Fibroblast of lung (primary cell): Measurements from ENCODE around the gene IMPACT. TPM values are rescaled to one million over a fixed set of nuclear protein-coding genes. Genes with fewer than 3 reads are reported as not detected.

Experiments
- DNase-seq, 2 donors: peaks; one replicate each; pipeline versions ENCODE4 v3.0.0 to v3.0.0-alpha.2; 2010; ENCODE audit warnings: low read depth in 2 of 2
- H2AFZ ChIP-seq: 2 replicates; pipeline ENCODE4 v1.5.1; 2012; ENCODE audit warnings: low read length, control low read depth, inconsistent platforms
- H3K27ac ChIP-seq: 2 replicates; pipeline ENCODE4 v1.5.1; 2011; ENCODE audit warnings: low read length, control low read depth; ENCODE audit not compliant: insufficient read depth
- H3K27me3 ChIP-seq: 2 replicates; pipeline ENCODE4 v1.5.1; 2011; ENCODE audit warnings: mild to moderate bottlenecking, low read length; ENCODE audit not compliant: control insufficient read depth, insufficient read depth
- H3K36me3 ChIP-seq: 2 replicates; pipeline ENCODE4 v1.5.1; 2011; ENCODE audit warnings: low read length; ENCODE audit not compliant: control insufficient read depth, insufficient read depth
- H3K4me1 ChIP-seq: 2 replicates; pipeline ENCODE4 v1.5.1; 2011; ENCODE audit warnings: low read length; ENCODE audit not compliant: control insufficient read depth, insufficient read depth; ENCODE audit errors: extremely low read depth
- H3K4me2 ChIP-seq: 2 replicates; pipeline ENCODE4 v1.5.1; 2011; ENCODE audit warnings: low read length, control low read depth; ENCODE audit not compliant: insufficient read depth; ENCODE audit errors: extremely low read depth
- H3K4me3 ChIP-seq, 4 experiments: fragments of 200-600 bp in 1 of 4; sonication (generic) in 1 of 4; replicated peaks in 1 of 4; 2 replicates each; pipeline ENCODE4 v1.5.1; 2011 to 2016; ENCODE audit warnings: low read length in 4 of 4, low read depth in 3 of 4, mild to moderate bottlenecking in 3 of 4, control low read depth in 2 of 4, inconsistent platforms in 1 of 4, mixed read lengths in 1 of 4; ENCODE audit not compliant: insufficient read depth in 1 of 4; ENCODE audit errors: control extremely low read depth in 1 of 4
- H3K79me2 ChIP-seq: 2 replicates; pipeline ENCODE4 v1.5.1; 2012; ENCODE audit warnings: mild to moderate bottlenecking, low read length, inconsistent platforms; ENCODE audit not compliant: control insufficient read depth, insufficient read depth
- H3K9ac ChIP-seq: 2 replicates; pipeline ENCODE4 v1.5.1; 2011; ENCODE audit warnings: mild to moderate bottlenecking, low read length, control low read depth; ENCODE audit not compliant: insufficient read depth
- H3K9me3 ChIP-seq: 2 replicates; pipeline ENCODE4 v1.5.1; 2012; ENCODE audit warnings: low read depth, low read length; ENCODE audit not compliant: control insufficient read depth, insufficient read depth
- H4K20me1 ChIP-seq: 2 replicates; pipeline ENCODE4 v1.5.1; 2011; ENCODE audit warnings: low read length; ENCODE audit not compliant: control insufficient read depth, insufficient read depth; ENCODE audit errors: extremely low read depth
- CTCF ChIP-seq, 2 donors: IDR thresholded peaks in 1 of 2; conservative IDR thresholded peaks in 1 of 2; 1 replicate in 1 of 2; 2 replicates in 1 of 2; pipeline ENCODE4 v1.5.1; 2011 to 2012; ENCODE audit warnings: low read length in 2 of 2, control low read depth in 1 of 2, inconsistent platforms in 1 of 2, low read depth in 1 of 2, mild to moderate bottlenecking in 1 of 2
- EZH2 ChIP-seq: IDR thresholded peaks from 2 replicates; pipeline ENCODE4 v1.5.1; 2012; ENCODE audit warnings: low read length, control low read depth, mild to moderate bottlenecking; ENCODE audit errors: missing control alignments
- polyA plus RNA-seq, 2 donors: library from polyadenylated mRNA; depleted of rRNA in 1 of 2; stranded (reverse) in 1 of 2; unstranded in 1 of 2; fragments of >200 nt; gene quantifications; 2 replicates each; pipeline ENCODE4 v1.2.1, GENCODE V29; 2011 to 2012; ENCODE audit warnings: missing spikeins in 1 of 2
- total RNA-seq: library from RNA; depleted of rRNA; stranded (reverse); fragments of >200 nt; gene quantifications from 2 replicates; pipeline ENCODE4 v1.2.1, GENCODE V29; 2014

IMPACT gene
- total and polyA plus RNA-seq, 2 donors (not counting 1 experiment from before 2014, with no cell fraction given) = 35.7 to 42.8 TPM

- TF ChIP-seq EZH2 = no peak
- no peak for TF ChIP-seq CTCF (conservative IDR thresholded peaks at IDR 0.05 in 1 of 2, IDR thresholded peaks at IDR 0.05 in 1 of 2; ENCODE audit: low read depth in 1 of 2, low read length in 2 of 2)
- Histone ChIP-seq H3K79me2 (no peaks in the 10 kb centered on the region), H3K27me3 (no peaks in the 10 kb centered on the region), H4K20me1 (no peaks in the 10 kb centered on the region), H3K36me3 (no peaks in the 10 kb centered on the region), H3K9ac (no peak overlapping the region), H3K4me3 (no peak overlapping the region), H2AFZ (no peak overlapping the region), H3K4me2 (no peak overlapping the region), H3K4me1 (no peaks in the 10 kb centered on the region), H3K27ac (no peak overlapping the region), H3K9me3 (no peaks in the 10 kb centered on the region)
- DNase-seq = no peak
These were observed 44.3 kb downstream of the IMPACT start for GRCh38 chr18:24470805-24471204.

- Histone ChIP-seq H3K27ac (no peak overlapping the region), H2AFZ (no peak overlapping the region), H3K79me2 (no peaks in the 10 kb centered on the region), H3K9ac (no peak overlapping the region), H3K36me3 (no peaks in the 10 kb centered on the region), H3K9me3 (no peaks in the 10 kb centered on the region), H4K20me1 (no peaks in the 10 kb centered on the region), H3K4me1 (no peaks in the 10 kb centered on the region), H3K4me3 (no peak overlapping the region), H3K4me2 (no peak overlapping the region), H3K27me3 (no peaks in the 10 kb centered on the region)
- DNase-seq = no peak
- no peak for TF ChIP-seq EZH2
These were observed 46.1 kb downstream of the IMPACT start for GRCh38 chr18:24472591-24472990.

GRCh38 chr18:24474406-24474805 lies 47.9 kb downstream of the IMPACT start:
- Histone ChIP-seq H3K27ac (no peak overlapping the region), H3K4me3 (no peak overlapping the region), H3K79me2 (no peaks in the 10 kb centered on the region), H3K27me3 (no peaks in the 10 kb centered on the region), H3K4me1 (no peaks in the 10 kb centered on the region), H3K9ac (no peak overlapping the region), H3K4me2 (no peak overlapping the region), H3K9me3 (no peaks in the 10 kb centered on the region), H2AFZ (no peak overlapping the region), H4K20me1 (no peaks in the 10 kb centered on the region), H3K36me3 (no peaks in the 10 kb centered on the region)
- DNase-seq = no peak
- TF ChIP-seq EZH2 (no peak), CTCF (conservative IDR thresholded peaks at IDR 0.05 in 1 of 2, IDR thresholded peaks at IDR 0.05 in 1 of 2; ENCODE audit: low read depth in 1 of 2, low read length in 2 of 2) (no peak)
